Measurements from ENCODE around the gene SPEF2.
"Not testable (repeated sequence)": the region's sequence is repeated elsewhere in the genome, so short reads cannot be mapped to it uniquely, and the experiment has no call there.

SPEF2 gene

DNA sequence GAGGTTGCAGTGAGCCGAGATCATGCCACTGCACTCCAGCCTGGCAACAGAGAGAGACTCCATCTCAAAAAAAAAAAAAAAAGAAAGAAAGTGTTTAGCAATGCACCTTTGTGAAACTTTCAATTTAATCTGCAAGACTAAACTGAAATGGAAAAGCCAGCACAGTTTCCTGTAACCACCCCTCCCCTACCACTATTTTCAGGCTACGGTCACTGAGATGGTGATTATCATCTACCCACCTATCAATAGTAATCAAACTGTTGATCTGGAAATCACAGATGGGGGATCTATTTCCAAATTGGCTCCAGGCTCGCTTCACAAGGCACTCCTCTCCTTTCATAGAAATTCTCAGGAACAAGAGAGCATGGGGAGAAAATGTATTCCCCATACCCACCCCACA lies 208.4 kb downstream of the SPEF2 start:
- DNase-seq = no peak

DNA sequence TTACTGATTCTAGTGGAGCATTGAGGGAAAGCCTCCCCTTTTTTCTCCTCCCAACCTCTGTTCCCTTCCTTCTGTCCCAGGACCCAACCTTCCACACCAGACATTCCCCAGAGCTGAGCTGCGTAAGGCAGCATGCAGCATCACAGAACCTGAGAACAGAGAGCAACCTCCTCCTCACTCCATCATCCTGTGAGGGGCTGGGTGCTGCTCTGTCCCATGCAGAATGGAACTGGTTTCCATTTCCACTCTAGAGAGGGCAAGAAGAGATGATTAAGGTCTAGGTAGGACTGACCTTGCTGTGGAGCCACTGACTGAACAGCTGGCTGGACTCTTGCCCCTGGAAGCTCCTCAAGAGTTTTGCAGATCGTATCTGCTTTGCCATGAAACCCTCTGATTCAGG lies 208.9 kb downstream of the SPEF2 start:
- no peak for DNase-seq

GRCh38 chr5:35828082-35828598 lies 210.5 kb downstream of the SPEF2 start:
- no peak for DNase-seq

GRCh38 chr5:35830587-35830986 lies 212.9 kb downstream of the SPEF2 start:
- DNase-seq = no peak

GRCh38 chr5:35832762-35833161 lies 215.1 kb downstream of the SPEF2 start:
- DNase-seq = no peak

GRCh38 chr5:35833224-35833623 lies 215.6 kb downstream of the SPEF2 start:
- DNase-seq = no peak

GRCh38 chr5:35835796-35836742 lies 218.4 kb downstream of the SPEF2 start:
- DNase-seq = no peak

- no peak for DNase-seq
Measured at GRCh38 chr5:35838370-35839042, 220.8 kb downstream of the SPEF2 start.

GRCh38 chr5:35842856-35843255 lies 225.2 kb downstream of the SPEF2 start:
- DNase-seq = no peak

GRCh38 chr5:35845508-35845907 lies 227.8 kb downstream of the SPEF2 start:
- not testable (repeated sequence) for DNase-seq

- DNase-seq = no peak
Measured at GRCh38 chr5:35847491-35847890, 229.8 kb downstream of the SPEF2 start.

GRCh38 chr5:35847961-35848360 lies 230.3 kb downstream of the SPEF2 start:
- no peak for DNase-seq

GRCh38 chr5:35849860-35850259 lies 232.2 kb downstream of the SPEF2 start:
- DNase-seq = no peak

DNA sequence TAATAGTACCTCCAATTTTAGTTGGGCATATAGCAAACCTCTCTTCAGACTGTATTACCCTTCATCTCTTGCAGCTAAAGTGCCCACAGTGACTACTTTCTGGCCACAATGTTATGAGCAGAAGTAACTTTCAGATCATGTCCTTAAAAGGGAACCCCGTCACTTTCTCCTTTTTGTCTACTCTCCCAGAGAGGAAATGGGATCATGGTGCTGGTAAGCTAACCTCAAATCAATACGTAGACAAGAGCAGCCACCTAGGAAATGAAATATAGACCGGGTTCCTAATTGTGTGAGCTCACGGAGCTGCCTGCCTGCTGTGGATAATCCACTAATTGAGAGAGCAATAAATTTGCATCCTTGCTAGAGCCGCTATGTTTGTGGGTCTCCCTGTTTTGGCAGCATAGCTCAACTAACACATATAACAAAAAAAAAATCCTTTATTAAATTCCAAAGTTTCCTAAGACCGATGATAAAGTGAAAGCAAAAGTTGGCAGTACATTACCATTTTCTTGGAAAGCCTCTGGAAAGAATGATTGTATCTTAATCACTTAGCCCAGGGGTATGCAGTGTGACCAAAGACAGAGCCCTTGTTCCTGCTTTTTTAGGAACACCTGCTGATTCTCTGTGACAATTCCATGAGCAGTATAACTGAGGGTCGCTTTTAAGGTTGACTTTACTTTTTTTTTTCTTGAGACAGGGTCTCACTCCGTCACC lies 233.5 kb downstream of the SPEF2 start:
- no peak for DNase-seq

- no peak for DNase-seq
Measured at GRCh38 chr5:35852084-35852734, 234.5 kb downstream of the SPEF2 start.

DNA sequence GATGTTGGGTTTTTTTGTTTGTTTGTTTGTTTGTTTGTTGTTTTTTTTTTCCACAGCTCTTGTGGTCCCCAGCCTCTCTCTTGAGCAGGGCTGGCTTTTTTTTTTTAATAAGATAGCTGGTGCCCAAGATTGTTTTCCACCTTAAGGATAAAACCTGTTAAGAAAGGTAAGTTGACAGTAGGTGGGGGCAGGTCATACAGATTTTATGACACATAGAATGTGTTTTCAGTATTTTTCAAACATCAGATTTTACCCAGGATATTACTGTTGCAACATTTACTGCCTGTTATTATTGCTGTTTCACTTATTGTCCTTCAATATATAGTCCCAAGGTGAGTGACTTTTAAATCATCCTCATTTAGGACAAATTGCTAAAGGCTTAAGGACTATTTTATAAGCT lies 235.1 kb downstream of the SPEF2 start:
- DNase-seq = no peak

- DNase-seq = peak; percentile 47
Measured at GRCh38 chr5:35853631-35854030, 236.0 kb downstream of the SPEF2 start.

DNA sequence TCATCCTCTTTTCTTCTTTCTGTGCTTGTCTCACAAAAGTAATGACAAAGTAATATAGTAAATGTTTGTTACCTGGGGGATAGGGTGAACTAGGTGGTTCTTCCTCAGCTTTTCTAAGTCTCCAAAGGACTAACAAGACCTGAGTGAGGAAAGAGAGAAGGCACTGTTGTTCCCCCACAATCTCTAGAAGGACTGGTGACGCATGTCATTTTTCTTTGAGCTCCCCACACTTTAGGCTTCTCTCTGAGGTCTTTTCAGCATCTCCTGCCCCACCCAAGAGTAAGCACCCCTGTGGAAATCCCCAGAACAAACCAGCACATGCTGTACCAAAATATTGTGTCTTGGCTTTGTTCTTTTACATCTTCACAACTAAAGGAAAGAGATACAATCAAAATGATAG lies 236.6 kb downstream of the SPEF2 start:
- DNase-seq = peak; percentile 56

GRCh38 chr5:35855187-35855586 lies 237.5 kb downstream of the SPEF2 start:
- DNase-seq = no peak

DNA sequence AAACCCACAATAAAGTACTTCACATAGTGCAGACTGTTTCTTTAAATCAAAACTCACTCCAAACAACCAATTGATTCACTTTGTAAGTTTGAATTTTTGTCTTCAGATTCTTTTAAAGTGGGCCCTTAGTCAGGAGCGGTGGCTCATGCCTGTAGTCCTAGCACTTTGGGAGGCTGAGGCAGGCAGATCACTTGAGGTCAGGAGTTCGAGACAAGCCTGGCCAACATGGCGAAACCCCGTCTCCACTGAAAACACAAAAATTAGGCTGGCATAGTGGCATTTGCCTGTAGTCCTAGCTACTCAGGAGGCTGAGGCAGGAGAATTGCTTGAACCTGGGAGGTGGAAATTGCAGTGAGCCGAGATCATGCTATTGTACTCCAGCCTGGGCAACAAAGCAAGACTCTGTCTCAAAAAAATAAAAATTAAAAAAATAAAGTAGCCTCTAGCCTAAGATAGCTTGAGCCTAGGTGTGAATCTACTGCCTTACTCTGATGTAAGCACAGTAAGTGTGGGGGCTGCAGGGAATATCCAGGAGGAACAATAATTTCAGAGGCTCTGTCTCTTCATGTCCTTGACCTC lies 238.6 kb downstream of the SPEF2 start:
- DNase-seq = not testable (repeated sequence)

DNA sequence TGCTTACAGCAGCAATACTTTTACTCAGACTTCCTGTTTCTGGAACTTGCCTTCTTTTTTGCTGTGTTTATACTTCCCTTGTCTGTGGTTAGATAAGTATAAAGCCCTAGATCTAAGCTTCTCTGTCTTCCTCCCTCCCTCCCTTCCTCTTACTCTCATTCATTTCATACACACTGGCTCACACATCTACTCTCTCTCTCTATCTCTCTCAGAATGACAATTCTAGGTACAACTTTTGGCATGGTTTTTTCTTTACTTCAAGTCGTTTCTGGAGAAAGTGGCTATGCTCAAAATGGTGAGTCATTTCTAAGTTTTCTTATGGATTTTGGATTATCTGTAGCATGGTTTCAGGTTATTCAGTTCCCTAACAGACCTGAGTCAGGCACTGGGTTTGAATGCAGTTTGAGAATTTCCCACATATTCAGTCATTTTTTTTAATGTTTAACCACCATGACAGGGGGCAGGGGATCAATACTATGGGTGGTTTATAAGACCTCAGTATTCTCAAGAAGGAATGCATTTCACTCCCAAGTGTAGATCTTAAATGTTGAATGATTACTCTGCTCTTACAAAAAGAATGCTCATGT lies 239.2 kb downstream of the SPEF2 start, which contains the start of gene IL7R:
TSS of gene IL7R (plus strand) at position 127 of the 587 bp plus-strand sequence. CDS start at position 214, 87 bp downstream.
- no peak for DNase-seq

All from activated CD4-positive, alpha-beta T cell treated with anti-CD3 and anti-CD28 coated beads for 1 hour (primary cell).